GM12878 (cell line): Measurements from ENCODE around the gene PYHIN1. TPM values are rescaled to one million over a fixed set of nuclear protein-coding genes. Genes with fewer than 3 reads are reported as not detected.

Source experiments
- BACH1 ChIP-seq: fragments of 450-650 bp; IDR thresholded peaks from 2 replicates; pipeline ENCODE4 v1.6.1; 2017; ENCODE audit warnings: mild to moderate bottlenecking, borderline replicate concordance
- IKZF2 ChIP-seq, 2 experiments: fragments of 450-650 bp; IDR thresholded peaks; 2 replicates each; pipeline ENCODE4 v1.6.1; 2017; ENCODE audit warnings: mild to moderate bottlenecking in 2 of 2, moderate library complexity in 2 of 2
- JUNB ChIP-seq: IDR thresholded peaks from 2 replicates; pipeline ENCODE4 v1.6.1; 2016; ENCODE audit warnings: antibody characterized with exemption, mild to moderate bottlenecking
- JUND ChIP-seq: IDR thresholded peaks from 2 replicates; pipeline ENCODE4 v1.6.1; 2012; ENCODE audit warnings: low read depth, mild to moderate bottlenecking, low read length, improper control_type of control experiment, moderate library complexity
- MEF2B ChIP-seq: fragments of 450-650 bp; IDR thresholded peaks from 2 replicates; pipeline ENCODE4 v1.6.1; 2018; ENCODE audit warnings: mild to moderate bottlenecking, moderate library complexity; ENCODE audit not compliant: partially characterized antibody, poor library complexity, severe bottlenecking
- MTA3 ChIP-seq: IDR thresholded peaks from 2 replicates; pipeline ENCODE4 v1.6.1; 2012; ENCODE audit warnings: low read length, inconsistent platforms, borderline replicate concordance
- MYB ChIP-seq: fragments of 150-350 bp; IDR thresholded peaks from 2 replicates; pipeline ENCODE4 v1.6.1; 2014; ENCODE audit warnings: mild to moderate bottlenecking, low read depth, low read length, borderline replicate concordance
- NFYA ChIP-seq: IDR thresholded peaks from 2 replicates; pipeline ENCODE4 v1.6.1; 2011; ENCODE audit warnings: low read depth, mild to moderate bottlenecking, low read length, improper control_type of control experiment, borderline replicate concordance
- RAD51 ChIP-seq: fragments of 450-650 bp; IDR thresholded peaks from 2 replicates; pipeline ENCODE4 v1.6.1; 2016; ENCODE audit warnings: moderate library complexity, mild to moderate bottlenecking, inconsistent platforms
- SMARCA5 ChIP-seq: fragments of 450-650 bp; IDR thresholded peaks from 2 replicates; pipeline ENCODE4 v1.6.1; 2017; ENCODE audit warnings: mild to moderate bottlenecking
- SPI1 ChIP-seq: IDR thresholded peaks from 2 replicates; pipeline ENCODE4 v1.6.1; 2011; ENCODE audit warnings: low read depth, mild to moderate bottlenecking, low read length, moderate library complexity, borderline replicate concordance; ENCODE audit not compliant: insufficient read depth
- SREBF1 ChIP-seq: IDR thresholded peaks from 2 replicates; pipeline ENCODE4 v1.6.1; 2012; ENCODE audit warnings: mild to moderate bottlenecking, low read length
- SRF ChIP-seq, 2 experiments: IDR thresholded peaks; 2 replicates each; pipeline ENCODE4 v1.6.1; 2011; ENCODE audit warnings: low read depth in 2 of 2, low read length in 2 of 2, mild to moderate bottlenecking in 1 of 2, moderate library complexity in 1 of 2
- TAF1 ChIP-seq: IDR thresholded peaks from 2 replicates; pipeline ENCODE4 v1.6.1; 2011; ENCODE audit warnings: mild to moderate bottlenecking, low read depth, low read length, borderline replicate concordance
- polyA plus RNA-seq, 11 experiments: library from polyadenylated mRNA; depleted of rRNA in 4 of 11; unstranded in 6 of 11; stranded (reverse) in 5 of 11; fragments of >200 nt; fragmentation: Nextera tagmentation in 4 of 11; fragmentation: Illumina TruSeq in 1 of 11; extraction: Ambion mirVana in 4 of 11; extraction: Trizol in 1 of 11; gene quantifications; 1 replicate in 1 of 11; 2 replicates in 10 of 11; pipeline versions ENCODE4 v1.2.1 to v1.2.3, GENCODE V29; 2011 to 2016; ENCODE audit warnings: inconsistent platforms in 2 of 11, missing spikeins in 2 of 11, low read depth in 1 of 11
- total RNA-seq, 4 experiments: library from RNA; depleted of rRNA in 3 of 4; stranded (reverse); fragments of >200 nt in 3 of 4; fragmentation: Illumina TruSeq in 1 of 4; extraction: Trizol in 1 of 4; gene quantifications; 2 replicates each; pipeline versions ENCODE4 v1.2.1 to v1.2.3, GENCODE V29; 2013 to 2021
- TF ChIP-seq, protein P1 (sequence below): IDR thresholded peaks from 2 replicates; pipeline ENCODE4 v1.6.1; 2012; ENCODE audit warnings: mild to moderate bottlenecking, low read depth, low read length
- TF ChIP-seq, protein P2 (sequence below): fragments of 150-350 bp; IDR thresholded peaks from 2 replicates; pipeline ENCODE4 v1.6.1; 2014; ENCODE audit warnings: mild to moderate bottlenecking, low read depth, low read length
- TF ChIP-seq, protein P3 (sequence below): fragments of 450-650 bp; IDR thresholded peaks from 2 replicates; pipeline ENCODE4 v1.6.1; 2017; ENCODE audit warnings: mild to moderate bottlenecking, moderate library complexity
- TF ChIP-seq, protein P4 (sequence below): fragments of 450-650 bp; IDR thresholded peaks from 2 replicates; pipeline ENCODE4 v1.6.1; 2017; ENCODE audit warnings: mild to moderate bottlenecking, low read depth, inconsistent platforms; ENCODE audit not compliant: poor library complexity, severe bottlenecking

The PYHIN1 gene
- total and polyA plus RNA-seq, 10 of the 15 experiments (the other 5 are each of a cell fraction or from before 2014, with no cell fraction given) = 0.19 to 7.2 (median 0.38) TPM

DNA sequence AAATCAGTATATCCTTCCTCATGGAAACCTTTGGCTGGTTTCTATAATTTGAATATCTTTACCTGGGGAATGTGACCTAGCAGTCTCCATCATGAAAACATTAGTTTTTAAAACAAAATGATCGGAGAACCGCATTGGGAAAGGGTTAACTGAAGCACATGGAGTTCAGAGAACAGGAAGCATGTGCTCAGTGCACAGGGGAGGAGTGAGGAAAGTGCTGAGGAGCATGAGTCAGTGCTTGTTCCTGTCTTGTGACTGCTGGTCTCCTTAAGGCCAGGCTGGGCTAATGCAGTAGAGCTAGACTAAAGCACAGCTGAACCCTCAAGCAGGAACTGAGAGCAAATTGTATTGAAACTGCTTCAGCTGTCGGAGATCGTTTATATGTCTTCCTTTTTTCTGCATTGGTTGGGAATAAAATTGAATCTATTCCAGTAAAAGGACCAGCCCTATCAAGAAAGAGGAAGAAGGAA, 84.1 kb downstream of the PYHIN1 start (continued):
- TF ChIP-seq, protein P1, sequence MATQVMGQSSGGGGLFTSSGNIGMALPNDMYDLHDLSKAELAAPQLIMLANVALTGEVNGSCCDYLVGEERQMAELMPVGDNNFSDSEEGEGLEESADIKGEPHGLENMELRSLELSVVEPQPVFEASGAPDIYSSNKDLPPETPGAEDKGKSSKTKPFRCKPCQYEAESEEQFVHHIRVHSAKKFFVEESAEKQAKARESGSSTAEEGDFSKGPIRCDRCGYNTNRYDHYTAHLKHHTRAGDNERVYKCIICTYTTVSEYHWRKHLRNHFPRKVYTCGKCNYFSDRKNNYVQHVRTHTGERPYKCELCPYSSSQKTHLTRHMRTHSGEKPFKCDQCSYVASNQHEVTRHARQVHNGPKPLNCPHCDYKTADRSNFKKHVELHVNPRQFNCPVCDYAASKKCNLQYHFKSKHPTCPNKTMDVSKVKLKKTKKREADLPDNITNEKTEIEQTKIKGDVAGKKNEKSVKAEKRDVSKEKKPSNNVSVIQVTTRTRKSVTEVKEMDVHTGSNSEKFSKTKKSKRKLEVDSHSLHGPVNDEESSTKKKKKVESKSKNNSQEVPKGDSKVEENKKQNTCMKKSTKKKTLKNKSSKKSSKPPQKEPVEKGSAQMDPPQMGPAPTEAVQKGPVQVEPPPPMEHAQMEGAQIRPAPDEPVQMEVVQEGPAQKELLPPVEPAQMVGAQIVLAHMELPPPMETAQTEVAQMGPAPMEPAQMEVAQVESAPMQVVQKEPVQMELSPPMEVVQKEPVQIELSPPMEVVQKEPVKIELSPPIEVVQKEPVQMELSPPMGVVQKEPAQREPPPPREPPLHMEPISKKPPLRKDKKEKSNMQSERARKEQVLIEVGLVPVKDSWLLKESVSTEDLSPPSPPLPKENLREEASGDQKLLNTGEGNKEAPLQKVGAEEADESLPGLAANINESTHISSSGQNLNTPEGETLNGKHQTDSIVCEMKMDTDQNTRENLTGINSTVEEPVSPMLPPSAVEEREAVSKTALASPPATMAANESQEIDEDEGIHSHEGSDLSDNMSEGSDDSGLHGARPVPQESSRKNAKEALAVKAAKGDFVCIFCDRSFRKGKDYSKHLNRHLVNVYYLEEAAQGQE = no peak
- TF ChIP-seq, protein P2, sequence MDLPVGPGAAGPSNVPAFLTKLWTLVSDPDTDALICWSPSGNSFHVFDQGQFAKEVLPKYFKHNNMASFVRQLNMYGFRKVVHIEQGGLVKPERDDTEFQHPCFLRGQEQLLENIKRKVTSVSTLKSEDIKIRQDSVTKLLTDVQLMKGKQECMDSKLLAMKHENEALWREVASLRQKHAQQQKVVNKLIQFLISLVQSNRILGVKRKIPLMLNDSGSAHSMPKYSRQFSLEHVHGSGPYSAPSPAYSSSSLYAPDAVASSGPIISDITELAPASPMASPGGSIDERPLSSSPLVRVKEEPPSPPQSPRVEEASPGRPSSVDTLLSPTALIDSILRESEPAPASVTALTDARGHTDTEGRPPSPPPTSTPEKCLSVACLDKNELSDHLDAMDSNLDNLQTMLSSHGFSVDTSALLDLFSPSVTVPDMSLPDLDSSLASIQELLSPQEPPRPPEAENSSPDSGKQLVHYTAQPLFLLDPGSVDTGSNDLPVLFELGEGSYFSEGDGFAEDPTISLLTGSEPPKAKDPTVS = no peak
- TF ChIP-seq JUNB = 0 out of 2 replicates have a peak, but pooled peaks have one; percentile 4
- TF ChIP-seq BACH1 = peak; percentile 57; the same call in 1 of the 2 replicates
- TF ChIP-seq, protein P3, sequence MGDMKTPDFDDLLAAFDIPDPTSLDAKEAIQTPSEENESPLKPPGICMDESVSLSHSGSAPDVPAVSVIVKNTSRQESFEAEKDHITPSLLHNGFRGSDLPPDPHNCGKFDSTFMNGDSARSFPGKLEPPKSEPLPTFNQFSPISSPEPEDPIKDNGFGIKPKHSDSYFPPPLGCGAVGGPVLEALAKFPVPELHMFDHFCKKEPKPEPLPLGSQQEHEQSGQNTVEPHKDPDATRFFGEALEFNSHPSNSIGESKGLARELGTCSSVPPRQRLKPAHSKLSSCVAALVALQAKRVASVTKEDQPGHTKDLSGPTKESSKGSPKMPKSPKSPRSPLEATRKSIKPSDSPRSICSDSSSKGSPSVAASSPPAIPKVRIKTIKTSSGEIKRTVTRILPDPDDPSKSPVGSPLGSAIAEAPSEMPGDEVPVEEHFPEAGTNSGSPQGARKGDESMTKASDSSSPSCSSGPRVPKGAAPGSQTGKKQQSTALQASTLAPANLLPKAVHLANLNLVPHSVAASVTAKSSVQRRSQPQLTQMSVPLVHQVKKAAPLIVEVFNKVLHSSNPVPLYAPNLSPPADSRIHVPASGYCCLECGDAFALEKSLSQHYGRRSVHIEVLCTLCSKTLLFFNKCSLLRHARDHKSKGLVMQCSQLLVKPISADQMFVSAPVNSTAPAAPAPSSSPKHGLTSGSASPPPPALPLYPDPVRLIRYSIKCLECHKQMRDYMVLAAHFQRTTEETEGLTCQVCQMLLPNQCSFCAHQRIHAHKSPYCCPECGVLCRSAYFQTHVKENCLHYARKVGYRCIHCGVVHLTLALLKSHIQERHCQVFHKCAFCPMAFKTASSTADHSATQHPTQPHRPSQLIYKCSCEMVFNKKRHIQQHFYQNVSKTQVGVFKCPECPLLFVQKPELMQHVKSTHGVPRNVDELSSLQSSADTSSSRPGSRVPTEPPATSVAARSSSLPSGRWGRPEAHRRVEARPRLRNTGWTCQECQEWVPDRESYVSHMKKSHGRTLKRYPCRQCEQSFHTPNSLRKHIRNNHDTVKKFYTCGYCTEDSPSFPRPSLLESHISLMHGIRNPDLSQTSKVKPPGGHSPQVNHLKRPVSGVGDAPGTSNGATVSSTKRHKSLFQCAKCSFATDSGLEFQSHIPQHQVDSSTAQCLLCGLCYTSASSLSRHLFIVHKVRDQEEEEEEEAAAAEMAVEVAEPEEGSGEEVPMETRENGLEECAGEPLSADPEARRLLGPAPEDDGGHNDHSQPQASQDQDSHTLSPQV = no peak
- 0 out of 2 replicates have a peak, but pooled peaks have one; percentile 12 for TF ChIP-seq JUND
- peak; percentile 47 to 50; a peak in 3 of 4 replicates for TF ChIP-seq IKZF2 (IDR thresholded peaks at IDR 0.05)
- no peak for TF ChIP-seq MTA3
- TF ChIP-seq, protein P4, sequence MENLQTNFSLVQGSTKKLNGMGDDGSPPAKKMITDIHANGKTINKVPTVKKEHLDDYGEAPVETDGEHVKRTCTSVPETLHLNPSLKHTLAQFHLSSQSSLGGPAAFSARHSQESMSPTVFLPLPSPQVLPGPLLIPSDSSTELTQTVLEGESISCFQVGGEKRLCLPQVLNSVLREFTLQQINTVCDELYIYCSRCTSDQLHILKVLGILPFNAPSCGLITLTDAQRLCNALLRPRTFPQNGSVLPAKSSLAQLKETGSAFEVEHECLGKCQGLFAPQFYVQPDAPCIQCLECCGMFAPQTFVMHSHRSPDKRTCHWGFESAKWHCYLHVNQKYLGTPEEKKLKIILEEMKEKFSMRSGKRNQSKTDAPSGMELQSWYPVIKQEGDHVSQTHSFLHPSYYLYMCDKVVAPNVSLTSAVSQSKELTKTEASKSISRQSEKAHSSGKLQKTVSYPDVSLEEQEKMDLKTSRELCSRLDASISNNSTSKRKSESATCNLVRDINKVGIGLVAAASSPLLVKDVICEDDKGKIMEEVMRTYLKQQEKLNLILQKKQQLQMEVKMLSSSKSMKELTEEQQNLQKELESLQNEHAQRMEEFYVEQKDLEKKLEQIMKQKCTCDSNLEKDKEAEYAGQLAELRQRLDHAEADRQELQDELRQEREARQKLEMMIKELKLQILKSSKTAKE = peak; percentile 35
- no peak for TF ChIP-seq SMARCA5
- TF ChIP-seq SRF (IDR thresholded peaks at IDR 0.05; ENCODE audit: low read depth in 2 of 2, low read length in 2 of 2) = no peak
- no peak for TF ChIP-seq MYB
- TF ChIP-seq MEF2B = no peak
- peak; percentile 80; the same call in 1 of the 2 replicates for TF ChIP-seq SPI1
- TF ChIP-seq RAD51 = peak; percentile 82
- TF ChIP-seq SREBF1 = no peak
- no peak for TF ChIP-seq NFYA
- TF ChIP-seq TAF1 = peak; percentile 67; the same call in 1 of the 2 replicates
